K562 (cell line): ENCODE measurements around the gene ZKSCAN8. TPM values are rescaled to one million over a fixed set of nuclear protein-coding genes. Genes with fewer than 3 reads are reported as not detected.

ENCODE experiments used
- E2F3 ChIP-seq: fragments of 250-450 bp; sonication (Bioruptor Pico); IDR thresholded peaks from 2 replicates; pipeline ENCODE4 v1.4.0; 2020; ENCODE audit warnings: mild to moderate bottlenecking
- ETV5 ChIP-seq: sonication (generic); formaldehyde crosslinking; IDR thresholded peaks from 2 replicates; pipeline ENCODE4 v1.4.0; 2020; ENCODE audit warnings: low read depth, mild to moderate bottlenecking, missing genetic modification reagents
- NEUROD1 ChIP-seq: fragments of 150-350 bp; IDR thresholded peaks from 2 replicates; pipeline ENCODE4 v1.6.1; 2014; ENCODE audit warnings: borderline replicate concordance, low read length, low read depth; ENCODE audit not compliant: partially characterized antibody
- RAD21 ChIP-seq, 2 experiments: fragments of 250-450 bp in 1 of 2; fragments of 450-650 bp in 1 of 2; sonication (Bioruptor Pico) in 1 of 2; formaldehyde crosslinking in 1 of 2; IDR thresholded peaks in 1 of 2; conservative IDR thresholded peaks in 1 of 2; 2 replicates each; pipeline versions ENCODE4 v1.4.0 to v1.8.0; 2020 to 2022; ENCODE audit warnings: mild to moderate bottlenecking in 2 of 2, moderate library complexity in 1 of 2
- ZNF639 ChIP-seq, 2 experiments: fragments of 200-800 bp in 1 of 2; sonication (Bioruptor generic) in 1 of 2; sonication (generic) in 1 of 2; formaldehyde crosslinking in 1 of 2; IDR thresholded peaks in 1 of 2; conservative IDR thresholded peaks in 1 of 2; 2 replicates each; pipeline versions ENCODE4 v1.5.0 to v1.6.1; 2016 to 2020; ENCODE audit warnings: missing compliant biosample characterization in 1 of 2, missing genetic modification characterization in 1 of 2, missing genetic modification reagents in 1 of 2
- polyA plus RNA-seq, 8 experiments: library from polyadenylated mRNA; depleted of rRNA in 4 of 8; stranded (reverse) in 5 of 8; unstranded in 3 of 8; fragments of >200 nt; fragmentation: Nextera tagmentation in 2 of 8; fragmentation: Illumina TruSeq in 1 of 8; extraction: Ambion mirVana in 2 of 8; extraction: Trizol in 1 of 8; gene quantifications; 2 replicates each; pipeline versions ENCODE4 v1.2.1 to v1.2.3, GENCODE V29; 2011 to 2014; ENCODE audit warnings: inconsistent platforms in 1 of 8, missing spikeins in 1 of 8
- total RNA-seq, 7 experiments: library from RNA; depleted of rRNA in 6 of 7; stranded (reverse); fragments of >200 nt in 6 of 7; fragmentation: Illumina TruSeq in 2 of 7; extraction: Trizol in 2 of 7; gene quantifications; 2 replicates each; pipeline versions ENCODE4 v1.2.1 to v1.2.3, GENCODE V29; 2011 to 2021; ENCODE audit warnings: low replicate concordance in 1 of 7

ZKSCAN8 gene
- total and polyA plus RNA-seq, 9 of the 15 experiments (the other 6 are each of a cell fraction or from before 2014, with no cell fraction given): 3.3 to 37.7 (median 21.7) TPM

- TF ChIP-seq E2F3: peak; percentile 64; the same call in 1 of the 2 replicates
- peak in 1 of 2 experiments; percentile 95; a peak in 2 of 4 replicates for TF ChIP-seq ZNF639 (CRISPR knock-in tag; conservative IDR thresholded peaks at IDR 0.05 in 1 of 2, IDR thresholded peaks at IDR 0.05 in 1 of 2)
- peak; percentile 38 to 48; a peak in 3 of 4 replicates for TF ChIP-seq RAD21 (CRISPR knock-in tag; conservative IDR thresholded peaks at IDR 0.05 in 1 of 2, IDR thresholded peaks at IDR 0.05 in 1 of 2)
- peak; percentile 63 for TF ChIP-seq NEUROD1
- TF ChIP-seq ETV5 (CRISPR knock-in tag): peak; percentile 76; the same call in 1 of the 2 replicates
These were observed 4.8 kb upstream of the ZKSCAN8 start (continued) for GRCh38 chr6:28136585-28137504.
